ENCODE results near the gene WWC1.

WWC1 gene

DNA sequence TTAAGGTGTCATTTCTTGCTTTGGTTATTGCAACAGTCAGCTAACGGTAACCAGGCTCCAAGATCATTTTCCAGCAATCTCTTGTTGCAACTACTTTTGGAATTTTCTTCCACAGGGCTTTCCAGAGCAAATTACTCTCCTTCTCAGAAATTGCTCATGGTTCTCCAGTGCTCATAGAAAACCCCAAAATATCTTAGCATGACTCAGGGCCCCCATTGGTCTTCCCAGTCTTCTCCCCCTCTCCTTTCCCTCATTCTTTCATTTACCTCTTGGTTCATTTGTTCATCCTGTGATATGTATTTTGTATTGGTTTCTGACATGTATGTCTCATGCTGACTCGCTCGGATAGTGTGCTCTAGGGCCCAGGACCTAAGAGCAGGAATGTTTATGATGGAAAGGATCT, 35.6 kb downstream of the WWC1 start:
- no peak overlapping the region for H3K4me3 ChIP-seq (ENCODE audit: low read depth, low read length)
- H3K27ac ChIP-seq, result no peak overlapping the region
- in situ Hi-C loops (cut with HindIII; ENCODE audit: low pct_ligation_motif_present, low sequenced_read_pairs), result no loop called here
- H3K27me3 ChIP-seq (replicated peaks), result no peaks in the 10 kb centered on the region
- H3K36me3 ChIP-seq (replicated peaks), result no peaks in the 10 kb centered on the region
- TF ChIP-seq, protein P1, sequence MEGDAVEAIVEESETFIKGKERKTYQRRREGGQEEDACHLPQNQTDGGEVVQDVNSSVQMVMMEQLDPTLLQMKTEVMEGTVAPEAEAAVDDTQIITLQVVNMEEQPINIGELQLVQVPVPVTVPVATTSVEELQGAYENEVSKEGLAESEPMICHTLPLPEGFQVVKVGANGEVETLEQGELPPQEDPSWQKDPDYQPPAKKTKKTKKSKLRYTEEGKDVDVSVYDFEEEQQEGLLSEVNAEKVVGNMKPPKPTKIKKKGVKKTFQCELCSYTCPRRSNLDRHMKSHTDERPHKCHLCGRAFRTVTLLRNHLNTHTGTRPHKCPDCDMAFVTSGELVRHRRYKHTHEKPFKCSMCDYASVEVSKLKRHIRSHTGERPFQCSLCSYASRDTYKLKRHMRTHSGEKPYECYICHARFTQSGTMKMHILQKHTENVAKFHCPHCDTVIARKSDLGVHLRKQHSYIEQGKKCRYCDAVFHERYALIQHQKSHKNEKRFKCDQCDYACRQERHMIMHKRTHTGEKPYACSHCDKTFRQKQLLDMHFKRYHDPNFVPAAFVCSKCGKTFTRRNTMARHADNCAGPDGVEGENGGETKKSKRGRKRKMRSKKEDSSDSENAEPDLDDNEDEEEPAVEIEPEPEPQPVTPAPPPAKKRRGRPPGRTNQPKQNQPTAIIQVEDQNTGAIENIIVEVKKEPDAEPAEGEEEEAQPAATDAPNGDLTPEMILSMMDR (IDR thresholded peaks at IDR 0.05; ENCODE audit: low read depth, low read length, missing control alignments), result no peak
- DNase-seq, result no peak

DNA sequence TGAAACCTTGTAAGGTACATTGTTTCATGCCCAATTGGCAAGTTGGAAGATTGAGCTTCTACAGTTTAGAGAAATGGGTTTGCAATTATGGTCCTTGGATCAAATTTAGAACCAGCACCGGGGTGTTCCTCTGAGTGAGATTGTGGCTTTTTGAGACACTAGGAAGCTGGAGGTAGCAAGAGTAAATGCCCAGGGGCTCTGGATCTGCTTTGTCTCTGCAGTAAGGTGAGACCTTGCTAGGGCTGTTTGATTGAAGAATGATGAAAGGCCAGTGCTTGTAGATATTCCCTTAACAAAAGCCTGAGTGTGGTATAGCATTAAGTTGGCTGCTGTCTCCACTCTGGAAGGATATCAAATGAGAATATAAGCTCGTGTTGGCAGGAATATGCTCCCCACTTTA, 36.0 kb downstream of the WWC1 start:
- TF ChIP-seq, protein P1 (IDR thresholded peaks at IDR 0.05; ENCODE audit: low read depth, low read length, missing control alignments), result no peak

DNA sequence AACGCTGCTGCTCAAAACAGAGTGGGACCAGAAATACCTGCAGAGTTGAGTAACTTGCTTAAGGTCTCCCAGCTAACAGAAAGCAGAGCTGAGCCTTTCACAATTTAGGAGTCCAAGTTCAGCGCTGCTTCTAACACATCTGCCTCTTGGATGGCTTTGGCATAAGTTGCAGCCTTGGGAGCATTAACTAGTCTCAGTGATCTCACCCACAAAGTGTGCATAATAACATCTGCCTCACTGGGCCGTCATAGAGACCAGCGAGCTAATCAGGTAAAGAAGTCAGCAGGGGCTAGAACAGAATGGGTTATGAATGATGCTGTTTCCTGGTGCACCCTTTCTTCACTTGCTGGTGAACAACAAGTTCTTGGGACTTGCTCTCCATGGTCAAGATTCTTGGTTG, 36.5 kb downstream of the WWC1 start:
- DNase-seq, result no peak
- TF ChIP-seq, protein P1 (IDR thresholded peaks at IDR 0.05; ENCODE audit: low read depth, low read length, missing control alignments), result no peak
- Histone ChIP-seq H3K36me3 (replicated peaks) (no peaks in the 10 kb centered on the region), H3K27me3 (replicated peaks) (no peaks in the 10 kb centered on the region), H3K4me3 (ENCODE audit: low read depth, low read length) (no peak overlapping the region), H3K27ac (no peak overlapping the region)
- in situ Hi-C loops (cut with HindIII; ENCODE audit: low pct_ligation_motif_present, low sequenced_read_pairs), result no loop called here

More for the DNA sequence above, 36.0 kb downstream of the WWC1 start:
- Histone ChIP-seq H3K4me3 (ENCODE audit: low read depth, low read length) (no peak overlapping the region), H3K27ac (no peak overlapping the region), H3K27me3 (replicated peaks) (no peaks in the 10 kb centered on the region), H3K36me3 (replicated peaks) (no peaks in the 10 kb centered on the region)
- in situ Hi-C loops (cut with HindIII; ENCODE audit: low pct_ligation_motif_present, low sequenced_read_pairs), result no loop called here
- DNase-seq, result no peak

DNA sequence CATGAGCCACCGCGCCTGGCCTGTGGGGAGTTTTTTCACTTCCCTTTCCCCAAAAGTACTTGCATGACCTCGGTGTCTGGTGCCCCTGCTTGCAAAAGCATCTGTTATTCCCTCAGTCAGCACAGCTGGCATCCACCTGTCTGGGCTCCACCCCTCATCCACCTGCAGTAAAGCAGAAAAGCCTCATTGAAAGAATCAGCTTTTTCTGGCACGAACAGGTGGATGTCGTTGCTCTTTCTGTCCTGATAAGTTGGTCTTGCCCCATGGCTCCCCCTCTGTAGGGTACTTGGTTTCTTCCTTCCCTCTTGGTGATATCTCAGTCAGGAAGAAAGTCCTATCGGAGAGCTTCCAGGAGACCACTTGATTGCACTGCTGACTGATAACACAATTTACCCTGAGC, 37.4 kb downstream of the WWC1 start:
- Histone ChIP-seq H3K27ac (no peak overlapping the region), H3K4me3 (ENCODE audit: low read depth, low read length) (no peak overlapping the region), H3K36me3 (replicated peaks) (no peaks in the 10 kb centered on the region), H3K27me3 (replicated peaks) (no peaks in the 10 kb centered on the region)
- DNase-seq, result no peak
- TF ChIP-seq, protein P1 (IDR thresholded peaks at IDR 0.05; ENCODE audit: low read depth, low read length, missing control alignments), result no peak
- in situ Hi-C loops (cut with HindIII; ENCODE audit: low pct_ligation_motif_present, low sequenced_read_pairs), result no loop called here

DNA sequence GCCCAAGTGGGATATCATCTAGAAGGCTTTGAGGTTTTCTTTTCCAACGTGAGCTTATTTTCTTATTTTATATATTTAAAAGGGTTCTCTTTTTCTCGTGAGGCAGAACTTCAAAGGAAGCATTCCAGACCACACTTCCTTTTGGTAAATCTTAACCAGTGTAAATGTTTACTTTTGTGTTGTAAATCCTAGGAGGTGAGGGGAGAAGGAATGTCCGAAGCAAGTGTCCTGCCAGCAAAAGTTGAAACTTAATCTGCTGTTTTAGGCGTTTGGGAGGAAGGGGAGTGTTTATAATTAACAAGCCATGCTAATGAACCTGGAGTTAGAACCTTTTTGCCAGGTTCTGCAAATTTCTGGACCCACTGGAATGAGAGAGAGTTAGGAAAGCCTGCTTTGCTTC, 37.9 kb downstream of the WWC1 start:
- Histone ChIP-seq H3K4me3 (ENCODE audit: low read depth, low read length) (no peak overlapping the region), H3K27ac (no peak overlapping the region), H3K27me3 (replicated peaks) (no peaks in the 10 kb centered on the region), H3K36me3 (replicated peaks) (no peaks in the 10 kb centered on the region)
- no peak for DNase-seq
- in situ Hi-C loops (cut with HindIII; ENCODE audit: low pct_ligation_motif_present, low sequenced_read_pairs), result no loop called here
- TF ChIP-seq, protein P1 (IDR thresholded peaks at IDR 0.05; ENCODE audit: low read depth, low read length, missing control alignments), result no peak

DNA sequence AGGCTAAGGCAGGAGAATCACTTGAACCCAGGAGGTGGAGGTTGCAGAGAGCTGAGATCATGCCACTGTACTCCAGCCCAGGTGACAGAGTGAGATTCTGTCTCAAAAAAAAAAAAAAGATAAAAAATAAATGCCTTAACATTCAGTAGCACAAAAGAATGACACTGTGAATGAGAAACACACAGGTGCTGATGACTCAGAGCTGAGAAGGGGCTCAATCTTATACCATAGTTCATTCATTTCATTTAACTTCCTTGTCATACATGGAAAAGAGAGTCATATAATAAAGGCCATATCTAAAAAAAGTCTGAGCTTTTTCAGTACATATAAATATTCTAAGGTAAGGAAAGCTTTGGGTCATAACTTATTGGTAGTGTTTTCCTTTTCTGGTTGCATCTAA, 40.6 kb downstream of the WWC1 start:
- Histone ChIP-seq H3K27me3 (replicated peaks) (no peaks in the 10 kb centered on the region), H3K36me3 (replicated peaks) (no peaks in the 10 kb centered on the region), H3K4me3 (ENCODE audit: low read depth, low read length) (no peak overlapping the region), H3K27ac (no peak overlapping the region)
- TF ChIP-seq, protein P1 (IDR thresholded peaks at IDR 0.05; ENCODE audit: low read depth, low read length, missing control alignments), result no peak
- in situ Hi-C loops (cut with HindIII; ENCODE audit: low pct_ligation_motif_present, low sequenced_read_pairs), result no loop called here
- DNase-seq, result no peak

Measured in brain microvascular endothelial cell (primary cell).